BJ (cell line): ENCODE results near the gene TMEFF2. TPM values are rescaled to one million over a fixed set of nuclear protein-coding genes. Genes with fewer than 3 reads are reported as not detected.

ENCODE experiments used
- CTCF ChIA-PET: fragments of 350-600 bp; formaldehyde crosslinking; extraction: SDS; loops from one replicate; lab custom pipeline; 2021; ENCODE audit warnings: antibody characterized with exemption, inconsistent platforms; lab: Yijun Ruan, JAX
- POLR2A ChIA-PET: fragments of 300-600 bp; sonication (Branson Sonifier 250); formaldehyde crosslinking; extraction: SDS; loops from one replicate; lab custom pipeline; 2021; ENCODE audit warnings: antibody characterized with exemption; lab: Charles Lee
- DNase-seq: peaks from one replicate; pipeline ENCODE4 v3.0.0-alpha.2; 2011; ENCODE audit warnings: low read depth
- H3K27me3 ChIP-seq: 2 replicates; pipeline ENCODE4 v1.6.0; 2011; ENCODE audit warnings: low read length; ENCODE audit not compliant: control insufficient read depth, insufficient read depth
- H3K36me3 ChIP-seq: 2 replicates; pipeline ENCODE4 v1.5.1; 2011; ENCODE audit warnings: low read length; ENCODE audit not compliant: control insufficient read depth, insufficient read depth
- H3K4me3 ChIP-seq: 2 replicates; pipeline ENCODE4 v1.5.1; 2011; ENCODE audit warnings: low read depth, mild to moderate bottlenecking, control low read depth, low read length
- CTCF ChIP-seq: IDR thresholded peaks from 2 replicates; pipeline ENCODE4 v1.5.1; 2011; ENCODE audit warnings: low read depth, mild to moderate bottlenecking, control low read depth, inconsistent platforms, low read length, moderate library complexity; ENCODE audit not compliant: insufficient read depth
- polyA plus RNA-seq: library from polyadenylated mRNA; depleted of rRNA; stranded (reverse); fragments of >200 nt; gene quantifications from 2 replicates; pipeline ENCODE4 v1.2.3, GENCODE V29; 2011

The TMEFF2 gene
- polyA plus RNA-seq, 1 experiment = 0.33 TPM

GRCh38 chr2:191979221-191979730 is 215.5 kb downstream of the TMEFF2 start:
- TF ChIP-seq CTCF = no peak
- POLR2A ChIA-PET = no interaction called here
- Histone ChIP-seq H3K36me3 (no peaks in the 10 kb centered on the region), H3K4me3 (no peak overlapping the region), H3K27me3 (no peaks in the 10 kb centered on the region)
- DNase-seq = no peak
- CTCF ChIA-PET = interaction anchor here (1.2 kb wide), 1 partner anchor 167 kb away, joined by 3 read pairs; no protein-coding TSS in a partner anchor

GRCh38 chr2:191977754-191978153 is 217.0 kb downstream of the TMEFF2 start:
- POLR2A ChIA-PET = no interaction called here
- CTCF ChIA-PET = no interaction called here
- H3K27me3 ChIP-seq = no peaks in the 10 kb centered on the region
- H3K4me3 ChIP-seq = no peak overlapping the region
- peak; percentile 9 for DNase-seq
- TF ChIP-seq CTCF = no peak
- no peaks in the 10 kb centered on the region for H3K36me3 ChIP-seq

DNA sequence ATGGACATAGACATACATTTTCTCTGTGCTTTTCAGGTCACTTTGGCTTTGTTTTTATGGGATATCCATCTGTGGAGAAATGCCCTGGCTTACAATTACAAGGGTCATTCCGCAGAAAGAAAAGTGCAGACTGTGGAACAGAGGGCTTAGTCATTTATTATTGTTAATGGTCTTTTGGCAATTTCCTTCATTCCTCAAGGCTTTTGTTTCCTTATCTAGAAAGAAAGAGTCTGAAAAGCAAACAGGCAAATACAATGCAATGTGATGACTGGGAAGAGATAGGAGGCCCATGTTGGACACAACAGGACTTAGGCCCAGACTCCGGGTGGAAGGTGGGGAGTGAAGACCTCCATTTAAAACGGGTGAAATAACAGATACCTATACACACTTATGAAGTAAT is 218.3 kb downstream of the TMEFF2 start:
- CTCF ChIA-PET = no interaction called here
- Histone ChIP-seq H3K4me3 (no peak overlapping the region), H3K27me3 (no peaks in the 10 kb centered on the region), H3K36me3 (no peaks in the 10 kb centered on the region)
- POLR2A ChIA-PET = no interaction called here
- no peak for TF ChIP-seq CTCF
- DNase-seq = peak; percentile 39

DNA sequence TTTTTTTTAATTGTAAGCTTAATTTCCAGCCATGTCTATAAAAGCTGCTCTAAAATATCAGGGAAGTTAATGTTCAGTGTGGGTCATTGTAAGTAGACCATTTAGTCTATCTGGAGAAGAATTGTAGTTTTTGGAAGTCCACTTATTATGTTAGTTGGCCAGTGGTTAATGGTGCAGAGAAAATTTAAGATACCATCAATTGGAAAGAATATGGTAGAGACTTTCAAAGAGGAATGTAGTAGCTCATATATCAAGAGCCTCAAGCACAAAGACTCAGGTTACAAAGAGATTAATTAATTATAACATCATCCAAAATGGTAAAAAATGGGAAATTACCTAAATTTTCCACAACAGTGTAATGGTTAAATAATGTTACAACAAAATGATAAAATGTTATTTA is 220.1 kb downstream of the TMEFF2 start:
- CTCF ChIA-PET = interaction anchor here (1.8 kb wide), 1 partner anchor 9 kb away, joined by 5 read pairs; no protein-coding TSS in a partner anchor
- no peak for DNase-seq
- Histone ChIP-seq H3K4me3 (no peak overlapping the region), H3K27me3 (no peaks in the 10 kb centered on the region), H3K36me3 (no peaks in the 10 kb centered on the region)
- POLR2A ChIA-PET = no interaction called here
- no peak for TF ChIP-seq CTCF

DNA sequence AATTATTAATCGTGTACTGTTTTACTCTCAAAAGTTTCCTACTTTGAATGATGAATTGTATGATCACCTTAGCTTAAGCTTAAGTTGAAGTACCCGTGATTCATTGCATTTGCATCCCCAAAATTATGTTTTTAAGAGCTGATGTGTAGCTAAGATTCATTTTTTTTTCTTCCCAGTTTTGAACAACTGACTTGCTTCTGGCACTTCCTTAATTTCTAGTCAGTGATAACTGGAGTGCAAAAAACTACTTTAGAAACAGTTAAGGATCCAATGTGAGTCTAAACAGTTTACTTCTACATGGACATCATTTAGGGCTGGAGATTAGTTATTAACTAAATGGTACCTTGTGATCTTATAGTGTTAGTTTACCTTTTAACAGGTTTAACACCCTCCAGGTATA is 223.9 kb downstream of the TMEFF2 start:
- Histone ChIP-seq H3K36me3 (no peaks in the 10 kb centered on the region), H3K4me3 (no peak overlapping the region), H3K27me3 (no peaks in the 10 kb centered on the region)
- no peak for TF ChIP-seq CTCF
- ChIA-PET CTCF (no interaction called here), POLR2A (no interaction called here)
- DNase-seq = no peak
